SK-MEL-5 (cell line): ENCODE measurements around the gene TM4SF1. TPM values are rescaled to one million over a fixed set of nuclear protein-coding genes. Genes with fewer than 3 reads are reported as not detected.
A peak's percentile ranks its signal among the peaks of the same experiment; 100 is the strongest.

Source experiments
- DNase-seq: peaks from one replicate; pipeline ENCODE4 v3.0.0-alpha.2; 2016; ENCODE audit warnings: low read depth, low spot score
- in situ Hi-C: cut with HindIII; loops from 2 replicates; pipeline ENCODE4 v1.10.0; 2016; ENCODE audit warnings: low sequenced_read_pairs, high pct_unique_total_duplicates, low pct_unique_long_range_greater_than_20kb
- polyA plus RNA-seq, 2 experiments: library from polyadenylated mRNA; depleted of rRNA; stranded (reverse); fragments of >200 nt; gene quantifications; 2 replicates each; pipeline ENCODE4 v1.2.3, GENCODE V29; 2015
- total RNA-seq: library from RNA; depleted of rRNA; stranded (reverse); fragments of >200 nt; shearing (Covaris generic); gene quantifications from 2 replicates; pipeline ENCODE4 v1.2.3, GENCODE V29; 2014; rRNA removed

The TM4SF1 gene, protein sequence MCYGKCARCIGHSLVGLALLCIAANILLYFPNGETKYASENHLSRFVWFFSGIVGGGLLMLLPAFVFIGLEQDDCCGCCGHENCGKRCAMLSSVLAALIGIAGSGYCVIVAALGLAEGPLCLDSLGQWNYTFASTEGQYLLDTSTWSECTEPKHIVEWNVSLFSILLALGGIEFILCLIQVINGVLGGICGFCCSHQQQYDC
- total RNA-seq = 60.2 and 65.0 TPM in 2 replicates
- 64.1 and 68.2 TPM in 2 replicates for polyA plus RNA-seq (2015; cell fraction: cytosol; rRNA removed)
- polyA plus RNA-seq (2015; cell fraction: nucleus; rRNA removed) = 30.0 and 39.3 TPM in 2 replicates

DNA sequence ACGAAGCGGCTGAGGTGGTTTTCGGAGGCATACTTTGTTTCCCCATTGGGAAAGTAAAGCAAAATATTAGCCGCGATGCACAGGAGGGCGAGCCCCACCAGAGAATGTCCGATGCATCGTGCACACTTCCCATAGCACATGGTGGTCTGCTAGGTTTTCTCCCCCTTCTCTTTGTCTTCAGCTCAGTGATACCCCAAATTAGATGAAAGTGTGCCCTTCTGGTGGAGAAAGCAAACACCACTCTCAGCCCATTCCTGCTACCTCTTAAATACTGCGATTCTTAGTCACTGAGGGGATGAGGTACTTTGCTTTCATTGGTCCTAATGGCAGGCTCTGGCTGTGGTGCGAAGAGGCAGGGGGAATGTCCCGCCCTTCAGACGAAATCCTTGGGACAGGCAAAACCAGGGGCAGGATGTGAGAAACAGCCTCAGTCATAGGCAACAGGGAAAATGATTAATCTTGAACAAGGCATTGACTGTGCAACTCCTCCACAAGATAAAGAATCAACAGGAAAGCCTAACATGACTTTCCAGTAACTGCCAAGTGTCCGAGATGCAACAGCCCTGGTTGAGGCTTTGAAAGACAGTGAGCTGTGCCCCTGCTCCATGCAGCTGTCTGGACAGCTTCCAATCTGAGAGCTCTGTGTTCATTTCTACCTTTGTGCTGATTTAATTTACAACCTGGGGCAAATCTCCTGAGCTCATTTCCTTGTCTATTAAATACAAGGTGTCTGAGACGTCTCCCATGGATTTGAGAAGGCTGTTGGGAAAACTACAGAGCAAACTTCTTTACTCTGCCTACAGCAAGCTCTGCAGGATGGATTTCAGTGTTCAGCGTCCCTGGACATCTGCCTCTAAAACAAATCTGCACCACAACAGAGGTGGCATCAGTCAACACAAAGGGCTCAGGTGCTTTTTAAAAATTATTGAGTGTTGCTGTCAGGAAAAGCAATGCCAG is at the start of gene TM4SF1:
TSS of gene TM4SF1 (minus strand) at position 242 of the 957 bp plus-strand sequence. CDS start at position 140, 102 bp downstream.
- peak; percentile 87 for DNase-seq
- in situ Hi-C loops = no loop called here

DNA sequence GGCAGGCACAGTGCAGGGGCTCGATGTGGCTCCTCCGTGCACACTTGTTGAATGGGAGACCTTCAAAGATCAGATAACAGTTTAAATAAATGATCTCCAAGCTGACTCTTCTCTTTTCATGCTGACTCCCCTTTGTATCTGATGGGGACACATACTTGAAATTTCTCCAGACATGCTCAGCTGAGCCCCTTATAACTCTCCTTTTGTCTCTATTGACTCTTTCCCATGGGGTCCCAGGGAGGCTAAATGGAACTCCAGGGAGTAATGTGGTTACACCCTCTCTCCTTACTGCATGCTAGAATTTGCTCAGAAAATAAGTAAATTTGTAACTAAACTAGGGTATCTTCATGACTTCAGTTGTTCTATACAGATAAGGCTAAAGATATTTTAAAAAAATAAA is 48.9 kb upstream of the TM4SF1 start:
- in situ Hi-C loops = no loop called here

DNA sequence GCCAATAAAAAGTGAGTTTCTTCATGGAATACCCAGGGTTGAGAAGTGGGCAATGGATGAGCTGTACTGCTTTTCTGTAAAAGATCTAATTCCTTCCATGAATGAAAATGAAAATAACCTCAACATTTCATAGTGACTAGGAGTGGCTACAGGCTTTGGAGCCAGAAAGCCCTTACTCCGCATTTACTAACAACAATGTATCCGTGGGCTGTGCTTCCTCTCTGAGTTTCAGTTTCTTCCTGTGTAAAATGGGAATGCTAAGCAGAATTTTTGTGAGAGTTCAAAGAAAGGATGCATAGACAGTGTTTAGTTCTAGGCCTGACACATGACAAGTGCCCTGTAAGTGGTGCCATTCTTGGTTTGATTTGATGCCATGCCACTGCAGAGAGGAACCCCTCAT is 47.5 kb upstream of the TM4SF1 start:
- DNase-seq = no peak
- in situ Hi-C loops = no loop called here

More for the DNA sequence above, 48.9 kb upstream of the TM4SF1 start:
- no peak for DNase-seq

DNA sequence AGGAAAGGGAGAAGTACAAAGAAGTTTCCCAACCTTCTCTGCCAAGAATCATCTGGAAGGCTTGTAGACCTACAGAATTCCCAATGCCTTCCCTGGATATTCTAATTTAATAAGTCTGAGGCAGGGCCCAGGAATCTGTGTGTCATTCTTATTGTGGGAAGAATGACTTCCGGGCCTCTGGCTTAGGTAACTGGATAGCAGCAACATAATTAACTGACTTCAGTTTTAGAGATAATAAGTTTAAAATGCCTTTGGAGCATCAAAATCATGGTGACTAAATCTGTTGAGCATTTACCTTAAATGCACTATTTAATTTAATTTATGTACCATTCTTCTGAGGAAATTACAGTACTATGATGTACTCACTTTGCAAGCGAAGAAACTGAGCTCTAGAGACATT is 44.3 kb upstream of the TM4SF1 start:
- DNase-seq = no peak
- in situ Hi-C loops = no loop called here

DNA sequence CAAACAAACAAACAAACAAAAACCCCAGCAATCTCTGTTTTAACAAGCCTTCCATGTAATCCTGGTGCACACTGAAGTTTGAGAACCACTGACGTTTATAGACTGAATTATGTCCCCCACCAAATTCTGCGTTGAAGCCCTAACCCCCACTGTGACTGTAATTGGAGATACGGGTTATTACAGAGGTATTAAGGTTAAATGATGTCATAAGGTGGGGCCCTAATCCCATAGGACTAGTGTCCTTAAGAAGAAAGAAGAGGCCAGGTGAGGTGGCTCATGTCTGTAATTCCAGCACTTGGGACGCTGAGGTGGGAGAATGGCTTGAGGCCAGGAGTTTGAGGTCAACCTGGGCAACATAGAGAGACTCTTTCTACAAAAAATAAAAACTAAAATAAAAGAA is 42.4 kb upstream of the TM4SF1 start:
- in situ Hi-C loops = no loop called here
- DNase-seq = no peak

DNA sequence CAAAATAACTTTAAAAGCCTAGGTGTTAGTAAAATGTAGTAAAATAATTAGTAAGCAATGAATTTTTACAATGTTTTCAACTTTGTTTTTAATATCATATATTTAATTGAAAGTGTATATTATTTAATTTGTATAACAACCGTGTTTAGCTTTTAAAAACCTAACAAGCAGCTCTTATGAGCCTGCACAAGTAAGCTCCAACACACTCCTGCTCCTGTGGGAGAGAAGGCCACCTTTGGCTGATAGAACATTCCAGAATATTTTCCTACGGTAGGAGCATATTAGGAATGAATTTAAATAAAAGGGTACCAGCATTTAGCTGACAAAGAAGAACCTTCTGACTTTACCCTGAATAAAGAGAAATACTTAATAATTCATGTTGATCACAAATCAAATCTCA is 40.3 kb upstream of the TM4SF1 start:
- in situ Hi-C loops = no loop called here
- no peak for DNase-seq

DNA sequence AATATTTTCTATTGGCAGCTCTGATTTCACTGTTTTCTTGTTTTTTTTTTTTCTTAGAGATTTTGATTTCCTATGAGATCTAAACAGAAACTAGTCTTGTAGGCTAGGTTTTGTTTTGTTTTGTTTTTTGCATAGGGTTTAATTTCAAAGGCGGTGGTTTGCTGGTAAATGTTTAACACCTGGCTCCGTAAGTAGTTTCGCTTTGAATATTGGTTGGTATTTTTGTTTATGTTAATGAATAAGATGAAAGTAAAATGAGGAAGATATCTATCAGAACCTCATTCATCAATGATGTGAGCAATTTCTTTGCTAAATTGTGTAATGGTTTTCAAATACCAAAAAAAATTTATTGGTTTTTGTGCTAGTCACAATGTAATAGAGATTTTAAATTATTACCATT is 39.7 kb upstream of the TM4SF1 start:
- in situ Hi-C loops = no loop called here
- no peak for DNase-seq

DNA sequence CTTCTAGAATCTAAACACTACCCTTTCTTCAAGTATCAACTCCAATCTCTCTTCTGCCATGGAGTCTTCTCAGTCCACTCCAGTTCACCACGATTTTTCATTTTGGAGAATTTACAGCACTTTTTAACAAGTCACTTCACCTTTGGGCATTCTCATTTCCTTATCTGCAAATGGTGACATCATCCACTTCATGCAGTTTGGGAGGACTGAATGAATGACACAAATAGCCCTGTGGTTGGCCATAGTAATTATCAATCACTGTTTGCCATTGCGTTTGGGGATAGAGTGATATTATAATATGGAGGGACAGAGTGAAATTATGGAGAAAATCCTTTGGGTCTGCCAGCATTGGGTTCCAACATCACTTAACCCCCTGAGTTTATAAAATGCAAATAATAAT is 38.0 kb upstream of the TM4SF1 start:
- in situ Hi-C loops = no loop called here
- DNase-seq = no peak

DNA sequence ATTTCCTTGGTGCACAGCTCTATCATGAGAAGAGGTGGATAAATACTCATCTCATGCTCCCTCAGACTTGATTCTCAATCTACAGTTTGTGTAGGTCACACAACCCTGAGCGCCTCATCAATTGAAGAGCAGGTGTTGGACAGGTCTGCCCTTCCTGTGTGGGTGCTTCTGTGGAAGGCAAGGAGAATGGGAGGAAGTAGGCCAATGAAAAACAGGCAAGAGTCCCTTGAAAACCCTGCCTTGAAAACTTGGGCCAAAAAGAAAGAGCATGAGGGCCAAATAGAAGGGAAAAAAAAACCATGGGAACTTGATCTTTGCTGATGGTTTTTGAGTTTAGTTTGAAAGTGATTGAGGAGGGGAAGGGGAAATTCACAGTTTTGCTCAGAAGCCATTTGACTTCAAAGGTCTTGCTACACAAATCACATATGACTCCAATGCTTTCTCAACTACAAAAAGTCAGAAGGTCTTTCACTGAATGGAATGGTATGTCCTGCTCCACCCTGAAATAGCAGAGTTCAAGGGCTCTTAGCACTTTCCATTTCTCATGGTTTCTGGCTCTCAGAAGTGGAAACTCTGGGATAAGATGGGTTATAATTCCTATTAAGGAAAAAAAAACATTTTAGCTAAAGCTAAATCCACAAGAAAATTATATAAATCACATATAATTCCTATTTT is 37.2 kb upstream of the TM4SF1 start:
- in situ Hi-C loops = no loop called here
- DNase-seq = no peak

DNA sequence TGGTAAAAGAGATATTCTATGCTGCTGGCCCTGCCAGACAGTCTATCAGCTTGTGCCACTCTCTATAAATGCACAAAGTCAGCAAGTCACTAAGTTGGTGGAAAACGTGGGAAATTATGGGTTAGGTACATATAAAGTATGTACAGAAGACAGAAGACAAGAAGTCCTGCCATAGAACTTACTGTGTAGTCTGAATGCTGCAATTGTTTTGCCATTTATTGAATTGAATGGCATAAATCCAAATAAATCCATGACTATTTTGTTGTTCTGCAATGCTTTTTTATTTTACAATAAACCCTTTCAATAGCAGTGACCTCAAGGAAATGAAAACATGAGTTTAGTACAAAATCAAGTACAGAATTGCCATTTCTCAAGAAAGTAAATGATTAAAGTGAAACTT is 34.1 kb upstream of the TM4SF1 start:
- peak; percentile 89 for DNase-seq
- in situ Hi-C loops = no loop called here

DNA sequence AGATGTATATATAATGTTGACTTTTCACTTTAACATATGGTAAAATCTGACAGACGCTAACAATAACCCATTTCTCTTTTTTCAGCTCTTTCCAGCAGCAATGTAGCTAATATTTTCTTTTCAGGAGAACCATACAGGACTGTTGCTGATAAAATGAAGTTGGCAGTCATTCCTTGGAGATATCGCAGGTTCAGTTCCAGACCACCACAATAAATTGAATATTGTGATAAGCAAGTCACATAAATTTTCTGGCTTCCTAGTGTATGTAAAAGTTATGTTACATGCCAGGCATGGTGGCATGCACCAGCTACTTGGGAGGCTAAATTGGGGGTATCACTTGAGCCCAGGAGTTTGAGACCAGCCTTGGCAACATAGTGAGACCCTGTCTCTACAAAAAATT is 31.9 kb upstream of the TM4SF1 start:
- in situ Hi-C loops = no loop called here
- no peak for DNase-seq

DNA sequence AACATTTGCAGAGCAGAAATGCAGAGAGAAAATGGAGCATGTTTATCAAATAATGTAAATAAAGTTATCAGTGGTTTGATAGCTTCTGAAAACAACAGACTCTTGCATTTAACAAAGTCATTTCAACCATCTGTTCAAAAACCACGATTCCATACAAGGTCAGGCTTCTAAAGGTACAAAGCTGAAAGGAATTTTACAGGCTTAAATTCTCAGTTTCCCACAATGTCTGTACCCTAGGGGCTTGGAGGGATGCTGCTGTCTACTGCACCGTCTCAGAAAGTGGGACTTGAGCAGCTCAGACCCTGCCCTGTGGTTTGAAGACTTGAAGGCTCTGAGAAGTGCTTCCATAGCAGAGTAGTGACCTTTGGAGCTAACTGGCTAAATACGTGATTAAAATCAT is 30.4 kb upstream of the TM4SF1 start:
- no peak for DNase-seq
- in situ Hi-C loops = no loop called here

DNA sequence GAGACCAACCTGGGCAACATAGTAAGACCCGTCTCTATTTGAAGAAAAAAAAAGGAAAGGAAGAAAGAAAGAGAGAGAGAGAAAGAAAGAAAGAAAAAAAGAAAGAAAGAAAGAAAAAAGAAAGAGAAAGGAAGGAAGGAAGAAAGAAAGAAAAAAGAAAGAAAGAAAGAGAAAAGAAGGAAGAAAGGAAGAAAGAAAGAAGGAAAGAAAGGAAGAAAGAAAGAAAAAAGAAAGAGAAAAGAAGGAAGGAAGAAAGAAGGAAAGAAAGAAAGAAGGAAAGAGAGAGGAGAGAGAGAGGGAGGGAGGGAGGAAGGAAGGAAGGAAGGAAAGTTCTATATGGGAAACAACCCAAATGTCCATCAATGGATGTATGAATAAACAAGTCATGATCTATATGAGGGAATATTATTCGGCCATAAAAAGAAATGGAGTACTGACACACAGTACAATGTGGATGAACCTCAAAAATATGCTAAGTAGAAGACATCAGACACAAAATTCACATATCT is 28.8 kb upstream of the TM4SF1 start:
- no peak for DNase-seq
- in situ Hi-C loops = no loop called here

DNA sequence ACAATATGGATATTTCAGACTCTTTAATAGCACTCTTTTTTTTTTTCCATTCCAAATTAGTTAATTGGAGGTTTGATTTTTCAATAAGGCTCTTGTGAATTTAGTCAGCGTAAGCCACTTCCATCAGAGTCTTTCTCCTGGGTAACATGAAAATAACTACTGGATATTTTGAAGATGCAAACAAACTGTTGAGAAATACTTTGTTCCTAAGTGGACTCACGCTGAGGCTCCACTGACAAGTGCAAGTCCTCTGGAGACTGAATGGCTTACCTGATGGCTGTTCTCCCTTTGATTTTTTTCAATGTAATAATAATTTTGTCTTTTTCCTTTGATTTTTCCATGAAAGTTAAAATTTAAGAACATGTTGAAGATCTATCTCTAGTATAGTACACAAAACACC is 26.0 kb upstream of the TM4SF1 start:
- DNase-seq = no peak
- in situ Hi-C loops = no loop called here

DNA sequence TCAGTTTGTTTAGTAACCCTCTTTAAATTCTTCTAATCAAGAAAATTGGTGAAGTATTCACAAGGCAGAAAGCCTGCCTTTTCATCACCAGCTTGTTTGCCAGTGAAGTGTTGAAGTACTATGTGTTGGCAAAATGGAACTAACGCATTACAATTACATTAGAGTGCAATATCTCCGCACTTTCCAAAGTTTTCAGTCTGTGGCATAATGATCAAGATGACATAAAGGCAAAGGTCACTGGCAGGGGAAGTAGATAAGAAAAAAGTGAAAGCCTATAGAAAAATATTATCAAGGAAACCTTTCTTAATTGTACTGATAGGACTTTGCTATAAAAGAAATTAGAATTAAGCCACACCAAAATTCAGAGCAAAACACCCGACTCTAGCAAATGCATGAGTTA is 25.0 kb upstream of the TM4SF1 start:
- in situ Hi-C loops = no loop called here
- DNase-seq = no peak

DNA sequence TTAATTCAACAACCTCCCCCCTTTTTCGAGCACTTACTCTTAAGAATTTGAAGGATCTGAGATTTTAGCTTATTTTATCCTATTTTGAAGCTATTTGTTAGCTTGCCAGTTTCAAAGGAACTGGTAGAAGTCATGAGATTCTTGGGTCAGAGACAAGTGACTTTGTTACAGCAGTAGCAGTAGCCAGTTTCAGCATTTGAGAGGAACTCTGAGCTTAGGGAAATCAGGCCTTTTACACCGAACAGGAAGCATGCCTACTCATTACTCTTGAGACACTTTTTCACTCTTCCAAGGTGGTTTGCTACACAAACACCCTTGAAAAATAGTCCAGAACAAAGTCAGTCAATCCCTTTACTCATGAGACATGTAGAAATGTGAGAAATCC is 24.5 kb upstream of the TM4SF1 start:
- in situ Hi-C loops = no loop called here
- no peak for DNase-seq

DNA sequence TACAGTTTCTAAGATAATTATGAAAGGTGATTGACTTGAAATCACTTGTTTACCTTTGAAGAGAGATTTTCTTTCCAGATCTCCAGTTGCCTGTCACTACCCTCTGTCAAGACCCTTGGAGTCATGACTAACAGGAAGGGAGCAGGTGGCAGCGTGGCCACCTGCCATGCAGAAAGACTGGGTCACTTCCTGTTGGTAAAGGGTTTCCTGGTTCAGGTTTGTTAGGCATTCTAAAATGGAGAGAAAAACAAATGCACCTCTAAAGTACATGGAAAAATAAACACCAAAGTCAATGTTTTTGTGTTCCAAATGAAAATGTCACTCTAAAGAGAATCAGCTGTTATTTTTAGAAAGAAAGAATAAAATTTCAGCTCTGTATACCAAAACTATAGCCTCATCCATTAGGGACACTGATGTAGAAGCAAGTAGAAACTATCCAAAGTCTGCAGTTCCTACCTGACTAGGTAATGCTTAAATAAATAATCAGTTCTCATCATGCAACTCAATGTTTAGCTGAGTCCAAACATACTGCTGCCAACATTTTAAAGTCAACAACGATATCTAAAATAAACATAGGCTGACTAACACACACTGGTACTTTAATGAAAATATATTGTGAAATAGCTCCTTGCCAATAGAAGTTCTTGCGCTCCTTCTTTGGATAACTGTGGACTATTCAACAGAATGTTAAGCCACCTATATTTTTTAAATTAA is 23.9 kb upstream of the TM4SF1 start:
- in situ Hi-C loops = no loop called here
- DNase-seq = no peak

DNA sequence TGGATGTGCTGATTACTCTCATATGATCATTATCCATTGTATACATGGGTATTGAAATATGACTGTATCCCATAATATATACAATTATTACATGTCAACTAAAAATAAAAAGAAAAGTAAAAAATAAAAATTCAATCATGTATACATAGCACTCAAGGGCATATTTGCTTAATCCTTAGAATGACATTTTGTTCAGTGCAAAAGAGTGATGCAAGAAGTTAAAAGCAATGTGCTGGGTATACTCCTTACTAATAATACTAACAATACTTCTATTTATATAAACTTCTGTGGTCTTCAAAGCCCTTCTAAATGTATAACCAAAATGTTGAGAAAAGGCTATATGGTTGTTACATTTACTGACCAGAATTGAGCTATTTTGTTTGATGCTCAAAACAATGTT is 23.2 kb upstream of the TM4SF1 start:
- no peak for DNase-seq

More for the DNA sequence above, 23.2 kb upstream of the TM4SF1 start:
- in situ Hi-C loops = no loop called here
